Lower lobe of right lung (tissue), 2 donors: ENCODE results near the gene SYCP3. TPM values are rescaled to one million over a fixed set of nuclear protein-coding genes. Genes with fewer than 3 reads are reported as not detected.
A peak's percentile ranks its signal among the peaks of the same experiment; 100 is the strongest.

ENCODE experiments used
- ATAC-seq, 2 donors: fragments of 200-7000 bp; cut with Tn5 transposase; one replicate each; pipeline ENCODE4 v1.9.1; 2020 to 2022; ENCODE audit warnings: mild to moderate bottlenecking in 2 of 2, moderate library complexity in 2 of 2
- DNase-seq: peaks from one replicate; pipeline ENCODE4 v3.0.0-alpha.2; 2020
- H3K27ac ChIP-seq: fragments of 200-600 bp; one replicate; pipeline ENCODE4 v1.8.0; 2022
- H3K27me3 ChIP-seq: fragments of 200-600 bp; one replicate; pipeline ENCODE4 v1.8.0; 2022; ENCODE audit warnings: low read depth
- H3K36me3 ChIP-seq: fragments of 200-600 bp; one replicate; pipeline ENCODE4 v1.8.0; 2022; ENCODE audit warnings: mild to moderate bottlenecking
- H3K4me1 ChIP-seq: fragments of 200-600 bp; one replicate; pipeline ENCODE4 v1.8.0; 2022
- H3K4me3 ChIP-seq: fragments of 200-600 bp; one replicate; pipeline ENCODE4 v1.8.0; 2022; ENCODE audit warnings: mild to moderate bottlenecking
- H3K9me3 ChIP-seq: fragments of 200-600 bp; one replicate; pipeline ENCODE4 v1.8.0; 2022
- intact Hi-C: fragments of 100-400 bp; cut with DNase I; formaldehyde crosslinking; loops from one replicate; pipeline ENCODE4 v1.11.0; 2022
- total RNA-seq: library from RNA; stranded (reverse); fragmentation: NEBNext Ultra II Directional; extraction: Animal tissue kit (Norgen Biotek cat#: 25700); gene quantifications from one replicate; pipeline ENCODE4 v1.2.1, GENCODE V29; 2021
- TF ChIP-seq, protein P1 (sequence below): fragments of 200-600 bp; IDR thresholded peaks from one replicate; pipeline ENCODE4 v1.8.0; 2022; ENCODE audit warnings: antibody characterized with exemption, mild to moderate bottlenecking
- donor health status: DM: no; HTN: yes; CAD: no; lungs with severe emphysema.

The SYCP3 gene
- total RNA-seq, 1 donor from 2014 or later = 0.71 TPM

DNA sequence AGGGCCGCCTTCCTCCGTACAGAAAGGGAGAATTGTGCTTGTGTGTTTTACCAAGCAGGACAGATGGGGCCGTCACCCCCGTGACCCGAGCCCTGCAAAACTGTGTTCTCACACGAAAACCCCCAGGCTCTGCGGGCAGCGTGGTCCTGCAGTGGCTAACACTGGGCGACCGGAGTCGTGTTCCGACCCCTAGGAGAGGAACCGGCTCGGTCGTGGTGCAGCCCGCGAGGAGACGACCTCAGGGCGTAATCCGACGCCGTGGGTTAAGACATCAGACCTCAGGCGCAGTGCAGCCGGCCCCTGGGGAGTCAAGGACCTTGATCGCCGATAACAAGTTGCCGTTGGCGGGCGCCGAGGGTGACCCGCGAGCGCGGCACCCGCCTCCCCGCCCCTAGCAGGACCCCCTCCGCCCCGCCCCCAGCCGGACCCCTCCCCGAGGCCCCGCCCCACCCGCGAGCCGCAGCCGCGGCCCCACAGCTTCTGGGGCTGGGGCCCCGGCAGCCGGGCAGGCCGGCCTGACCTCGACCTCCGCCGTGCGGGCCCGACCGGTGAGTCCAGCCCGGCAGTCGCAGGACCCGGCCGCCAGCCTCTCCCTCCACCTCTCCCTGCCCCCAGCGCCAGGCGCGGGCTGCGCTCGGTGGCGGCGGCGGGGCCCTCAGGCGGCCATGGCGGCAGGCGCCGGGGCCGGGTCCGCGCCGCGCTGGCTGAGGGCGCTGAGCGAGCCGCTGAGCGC lies 41.9 kb downstream of the SYCP3 start, which contains the start of gene CHPT1:
Gene CHPT1 (plus strand): TSS at position 444 of the 733 bp plus-strand sequence. CDS start 222 bp downstream, at position 666.
- no peaks in the 10 kb centered on the region for H3K36me3 ChIP-seq
- H3K27ac ChIP-seq = peak within 1 kb of the TSS; percentile 89
- TF ChIP-seq, protein P1, sequence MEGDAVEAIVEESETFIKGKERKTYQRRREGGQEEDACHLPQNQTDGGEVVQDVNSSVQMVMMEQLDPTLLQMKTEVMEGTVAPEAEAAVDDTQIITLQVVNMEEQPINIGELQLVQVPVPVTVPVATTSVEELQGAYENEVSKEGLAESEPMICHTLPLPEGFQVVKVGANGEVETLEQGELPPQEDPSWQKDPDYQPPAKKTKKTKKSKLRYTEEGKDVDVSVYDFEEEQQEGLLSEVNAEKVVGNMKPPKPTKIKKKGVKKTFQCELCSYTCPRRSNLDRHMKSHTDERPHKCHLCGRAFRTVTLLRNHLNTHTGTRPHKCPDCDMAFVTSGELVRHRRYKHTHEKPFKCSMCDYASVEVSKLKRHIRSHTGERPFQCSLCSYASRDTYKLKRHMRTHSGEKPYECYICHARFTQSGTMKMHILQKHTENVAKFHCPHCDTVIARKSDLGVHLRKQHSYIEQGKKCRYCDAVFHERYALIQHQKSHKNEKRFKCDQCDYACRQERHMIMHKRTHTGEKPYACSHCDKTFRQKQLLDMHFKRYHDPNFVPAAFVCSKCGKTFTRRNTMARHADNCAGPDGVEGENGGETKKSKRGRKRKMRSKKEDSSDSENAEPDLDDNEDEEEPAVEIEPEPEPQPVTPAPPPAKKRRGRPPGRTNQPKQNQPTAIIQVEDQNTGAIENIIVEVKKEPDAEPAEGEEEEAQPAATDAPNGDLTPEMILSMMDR = no peak
- ATAC-seq (peak; percentile 82 to 85), DNase-seq (peak; percentile 87)
- peak within 1 kb of the TSS; percentile 90 for H3K4me3 ChIP-seq
- H3K27me3 ChIP-seq = no peaks in the 10 kb centered on the region
- no peaks in the 10 kb centered on the region for H3K9me3 ChIP-seq
- intact Hi-C loops = no loop called here
- H3K4me1 ChIP-seq = peaks cover 38% of the 10 kb centered on the region

GRCh38 chr12:101696251-101697196 lies 42.7 kb downstream of the SYCP3 start:
- no peaks in the 10 kb centered on the region for H3K27me3 ChIP-seq
- peak overlapping the region; percentile 89 for H3K27ac ChIP-seq
- peak; percentile 57 for DNase-seq
- peak; percentile 58 to 69 for ATAC-seq
- no peaks in the 10 kb centered on the region for H3K36me3 ChIP-seq
- H3K4me1 ChIP-seq = peaks cover 30% of the 10 kb centered on the region
- intact Hi-C loops = no loop called here
- H3K9me3 ChIP-seq = no peaks in the 10 kb centered on the region
- TF ChIP-seq, protein P1 = no peak
- peak overlapping the region; percentile 90 for H3K4me3 ChIP-seq

- ATAC-seq = no peak
- DNase-seq = no peak
Measured at GRCh38 chr12:101695706-101696105, 43.6 kb downstream of the SYCP3 start.

GRCh38 chr12:101694986-101695385 lies 44.3 kb downstream of the SYCP3 start:
- H3K9me3 ChIP-seq = no peaks in the 10 kb centered on the region
- no peak overlapping the region for H3K27ac ChIP-seq
- DNase-seq (no peak), ATAC-seq (no peak)
- no peaks in the 10 kb centered on the region for H3K36me3 ChIP-seq
- intact Hi-C loops = no loop called here
- H3K27me3 ChIP-seq = no peaks in the 10 kb centered on the region
- H3K4me3 ChIP-seq = no peak overlapping the region
- H3K4me1 ChIP-seq = peaks cover 24% of the 10 kb centered on the region
- TF ChIP-seq, protein P1 = no peak

More at GRCh38 chr12:101695706-101696105, 43.6 kb downstream of the SYCP3 start:
- H3K27me3 ChIP-seq = no peaks in the 10 kb centered on the region
- no peaks in the 10 kb centered on the region for H3K36me3 ChIP-seq
- peaks cover 24% of the 10 kb centered on the region for H3K4me1 ChIP-seq
- no peaks in the 10 kb centered on the region for H3K9me3 ChIP-seq
- H3K4me3 ChIP-seq = no peak overlapping the region
- TF ChIP-seq, protein P1 = no peak
- intact Hi-C loops = no loop called here
- H3K27ac ChIP-seq = no peak overlapping the region

GRCh38 chr12:101694297-101694848 lies 44.9 kb downstream of the SYCP3 start:
- Histone ChIP-seq H3K27ac (no peak overlapping the region), H3K9me3 (no peaks in the 10 kb centered on the region), H3K4me3 (no peak overlapping the region), H3K36me3 (no peaks in the 10 kb centered on the region), H3K4me1 (peaks cover 21% of the 10 kb centered on the region), H3K27me3 (no peaks in the 10 kb centered on the region)
- TF ChIP-seq, protein P1 = no peak
- intact Hi-C loops = no loop called here
- DNase-seq = no peak
- ATAC-seq = no peak
